A673 (cell line): ENCODE results near the gene CCDC87. TPM values are rescaled to one million over a fixed set of nuclear protein-coding genes. Genes with fewer than 3 reads are reported as not detected.

Experiments used
- BruUV-seq: library from RNA; stranded (reverse); fragments of 400-500 nt; replicated peaks from 2 replicates; lab custom pipeline; 2021; lab: Mats Ljungman, UMichigan
- CTCF ChIA-PET: fragments of 300-600 bp; sonication (Branson Sonifier 250); formaldehyde crosslinking; loops from one replicate; lab custom pipeline; 2022; ENCODE audit warnings: antibody characterized with exemption; lab: Charles Lee
- POLR2A ChIA-PET: fragments of 300-600 bp; sonication (Branson Sonifier 250); formaldehyde crosslinking; loops from one replicate; lab custom pipeline; 2022; ENCODE audit warnings: antibody characterized with exemption; ENCODE audit not compliant: low non-redundant PET; lab: Charles Lee
- DNase-seq: peaks from one replicate; pipeline ENCODE4 v3.0.0-alpha.2; 2015; ENCODE audit warnings: low spot score
- H3K27ac ChIP-seq: fragments of 200-600 bp; sonication (generic); 2 replicates; pipeline ENCODE4 v1.5.1; 2016; ENCODE audit warnings: mixed run types, low read depth, mild to moderate bottlenecking, mixed read lengths, antibody characterized with exemption, low read length; ENCODE audit not compliant: poor library complexity, severe bottlenecking
- H3K27me3 ChIP-seq: fragments of 200-600 bp; sonication (generic); replicated peaks from 2 replicates; pipeline ENCODE4 v1.6.1; 2017; ENCODE audit warnings: mixed run types, low read depth, mild to moderate bottlenecking, mixed read lengths, antibody characterized with exemption, low read length; ENCODE audit not compliant: insufficient read depth, poor library complexity
- H3K36me3 ChIP-seq: fragments of 200-600 bp; sonication (generic); 2 replicates; pipeline ENCODE4 v1.6.1; 2016; ENCODE audit warnings: mixed run types, mild to moderate bottlenecking, mixed read lengths, antibody characterized with exemption, low read length; ENCODE audit not compliant: insufficient read depth, poor library complexity, severe bottlenecking
- H3K4me1 ChIP-seq: fragments of 200-600 bp; sonication (generic); 2 replicates; pipeline ENCODE4 v1.6.1; 2017; ENCODE audit warnings: mixed run types, mild to moderate bottlenecking, mixed read lengths, antibody characterized with exemption, low read length; ENCODE audit not compliant: insufficient read depth, poor library complexity, severe bottlenecking
- H3K4me3 ChIP-seq: fragments of 200-600 bp; sonication (generic); 2 replicates; pipeline ENCODE4 v1.5.1; 2016; ENCODE audit warnings: low read depth, mixed run types, mild to moderate bottlenecking, mixed read lengths, low read length; ENCODE audit not compliant: poor library complexity, severe bottlenecking
- H3K9me3 ChIP-seq: fragments of 200-600 bp; sonication (generic); 2 replicates; pipeline ENCODE4 v1.6.1; 2016; ENCODE audit warnings: mixed run types, low read depth, mild to moderate bottlenecking, mixed read lengths, antibody characterized with exemption, low read length; ENCODE audit not compliant: poor library complexity, severe bottlenecking
- CTCF ChIP-seq: fragments of 300-800, 200-600 bp; sonication (generic); conservative IDR thresholded peaks from 2 replicates; pipeline ENCODE4 v1.5.1; 2017; ENCODE audit warnings: low read depth, mild to moderate bottlenecking, antibody characterized with exemption, low read length, moderate library complexity, mixed read lengths
- EZH2 ChIP-seq: fragments of 200-600 bp; sonication (generic); IDR thresholded peaks from 2 replicates; pipeline ENCODE4 v1.6.1; 2017; ENCODE audit warnings: borderline replicate concordance, low read depth, mild to moderate bottlenecking, mixed read lengths, antibody characterized with exemption, low read length; ENCODE audit not compliant: poor library complexity, severe bottlenecking
- intact Hi-C: fragments of 100-400 bp; cut with micrococcal nuclease; formaldehyde crosslinking; loops from one replicate; pipeline ENCODE4 v1.10.0; 2022; ENCODE audit not compliant: unreplicated experiment
- total RNA-seq: library from RNA; stranded (reverse); gene quantifications from 2 replicates; pipeline ENCODE4 v1.2.3, GENCODE V29; 2021

The CCDC87 gene
- total RNA-seq, 1 experiment from 2014 or later, result 0.90 TPM

GRCh38 chr11:66626382-66626781 is 33.5 kb upstream of the CCDC87 start:
- Histone ChIP-seq H3K36me3 (peaks cover 92% of the 10 kb centered on the region), H3K27me3 (no peaks in the 10 kb centered on the region), H3K4me3 (no peak overlapping the region), H3K27ac (no peak overlapping the region), H3K4me1 (no peaks in the 10 kb centered on the region), H3K9me3 (no peaks in the 10 kb centered on the region)
- BruUV-seq, result no TSS peak
- POLR2A ChIA-PET, result no interaction called here
- TF ChIP-seq EZH2 (no peak), CTCF (no peak)
- no peak for DNase-seq
- intact Hi-C loops, result no loop called here
- CTCF ChIA-PET, result no interaction called here

GRCh38 chr11:66625752-66626149 is 32.9 kb upstream of the CCDC87 start:
- H3K4me1 ChIP-seq, result peaks cover 4% of the 10 kb centered on the region
- POLR2A ChIA-PET, result no interaction called here
- no peak for DNase-seq
- BruUV-seq, result no TSS peak
- TF ChIP-seq EZH2 (no peak), CTCF (no peak)
- peaks cover 98% of the 10 kb centered on the region for H3K36me3 ChIP-seq
- H3K4me3 ChIP-seq, result no peak overlapping the region
- CTCF ChIA-PET, result no interaction called here
- H3K9me3 ChIP-seq, result no peaks in the 10 kb centered on the region
- intact Hi-C loops, result no loop called here
- H3K27ac ChIP-seq, result no peak overlapping the region
- H3K27me3 ChIP-seq, result no peaks in the 10 kb centered on the region

- Histone ChIP-seq H3K27ac (no peak overlapping the region), H3K36me3 (peaks cover 94% of the 10 kb centered on the region), H3K9me3 (no peaks in the 10 kb centered on the region), H3K27me3 (no peaks in the 10 kb centered on the region), H3K4me1 (peaks cover 8% of the 10 kb centered on the region), H3K4me3 (no peak overlapping the region)
- no peak for TF ChIP-seq CTCF
- no peak for TF ChIP-seq EZH2
- intact Hi-C loops, result no loop called here
- no TSS peak for BruUV-seq
- CTCF ChIA-PET, result no interaction called here
- DNase-seq, result no peak
- POLR2A ChIA-PET, result interaction anchor here (0.7 kb wide), 1 partner anchor 606 kb away, joined by 3 read pairs; no protein-coding TSS in a partner anchor
Measured at GRCh38 chr11:66625041-66625751, 32.3 kb upstream of the CCDC87 start.
